GM12891 (cell line): Measurements from ENCODE around the gene ALG6. TPM values are rescaled to one million over a fixed set of nuclear protein-coding genes. Genes with fewer than 3 reads are reported as not detected.

Source experiments
- DNase-seq: peaks from one replicate; pipeline ENCODE4 v3.0.0; 2011; ENCODE audit warnings: low spot score; ENCODE audit not compliant: insufficient read length
- FAIRE-seq: peaks from 2 replicates; lab custom pipeline; 2011; peaks lifted over from hg19 to GRCh38; lab: Jason Lieb, UNC
- PAX5 ChIP-seq: IDR thresholded peaks from 2 replicates; pipeline ENCODE4 v1.6.1; 2011; ENCODE audit warnings: low read length, moderate library complexity, mild to moderate bottlenecking; ENCODE audit not compliant: insufficient read depth, severe bottlenecking
- POLR2A ChIP-seq: IDR thresholded peaks from 2 replicates; pipeline ENCODE4 v1.6.1; 2011; ENCODE audit warnings: low read depth, low read length, control low read depth
- POLR2AphosphoS5 ChIP-seq: IDR thresholded peaks from 2 replicates; pipeline ENCODE4 v1.6.1; 2011; ENCODE audit warnings: low read depth, low read length, control low read depth
- POU2F2 ChIP-seq: IDR thresholded peaks from 2 replicates; pipeline ENCODE4 v1.6.1; 2011; ENCODE audit warnings: low read depth, mild to moderate bottlenecking, control low read depth, low read length, moderate library complexity
- SPI1 ChIP-seq: IDR thresholded peaks from 2 replicates; pipeline ENCODE4 v1.6.1; 2011; ENCODE audit warnings: low read depth, low read length, control low read depth
- TAF1 ChIP-seq: IDR thresholded peaks from 2 replicates; pipeline ENCODE4 v1.6.1; 2011; ENCODE audit warnings: low read depth, low read length, control low read depth
- polyA plus RNA-seq: library from polyadenylated mRNA; unstranded; fragments of >200 nt; gene quantifications from one replicate; pipeline ENCODE4 v1.2.1, GENCODE V29; 2012; ENCODE audit warnings: low read depth, missing spikeins, inconsistent platforms; ENCODE audit not compliant: missing spikeins

Gene ALG6
- polyA plus RNA-seq, result 7.6 TPM

- FAIRE-seq (peak; percentile 97), DNase-seq (peak; percentile 97)
- TF ChIP-seq POLR2A (peak; percentile 63; the same call in 1 of the 2 replicates), POLR2AphosphoS5 (peak; percentile 64; the same call in 1 of the 2 replicates), TAF1 (no peak), PAX5 (no peak), SPI1 (0 out of 2 replicates have a peak, but pooled peaks have one; percentile 0), POU2F2 (no peak)
These were observed at the start of gene ALG6 for GRCh38 chr1:63367215-63368103. Gene ALG6 (plus strand): TSS chr1:63367627. CDS start chr1:63370978, 3,351 bp downstream.

GRCh38 chr1:63317817-63318152 lies 49.6 kb upstream of the ALG6 start:
- no peak for FAIRE-seq
- DNase-seq, result no peak
- TF ChIP-seq SPI1, result no peak
- no peak for TF ChIP-seq POLR2AphosphoS5
- TF ChIP-seq PAX5, result no peak
- no peak for TF ChIP-seq POU2F2
- no peak for TF ChIP-seq TAF1
- TF ChIP-seq POLR2A, result no peak

GRCh38 chr1:63318201-63318979 lies 49.0 kb upstream of the ALG6 start:
- FAIRE-seq (no peak), DNase-seq (no peak)
- TF ChIP-seq SPI1 (no peak), PAX5 (no peak), POLR2A (no peak), POU2F2 (no peak)

GRCh38 chr1:63319046-63320021 lies 48.1 kb upstream of the ALG6 start:
- TF ChIP-seq TAF1 (no peak), PAX5 (no peak), POLR2AphosphoS5 (no peak), POLR2A (no peak), SPI1 (no peak), POU2F2 (no peak)
- DNase-seq (no peak), FAIRE-seq (no peak)

GRCh38 chr1:63320022-63320721 lies 47.3 kb upstream of the ALG6 start:
- DNase-seq (no peak), FAIRE-seq (no peak)

GRCh38 chr1:63321066-63321784 lies 46.2 kb upstream of the ALG6 start:
- FAIRE-seq (no peak), DNase-seq (no peak)
- TF ChIP-seq SPI1 (no peak), TAF1 (no peak), POLR2A (no peak), PAX5 (no peak), POLR2AphosphoS5 (no peak), POU2F2 (no peak)

More at GRCh38 chr1:63320022-63320721, 47.3 kb upstream of the ALG6 start:
- TF ChIP-seq SPI1 (no peak), TAF1 (no peak), POU2F2 (no peak), PAX5 (no peak), POLR2A (no peak), POLR2AphosphoS5 (no peak)

GRCh38 chr1:63321785-63322113 lies 45.7 kb upstream of the ALG6 start:
- no peak for FAIRE-seq
- DNase-seq, result no peak
- TF ChIP-seq TAF1, result no peak
- no peak for TF ChIP-seq PAX5
- TF ChIP-seq SPI1, result no peak
- TF ChIP-seq POLR2AphosphoS5, result no peak
